Neuron (in vitro differentiated cells): ENCODE measurements around the gene UBALD2.

Experiments used
- H2AFZ ChIP-seq: one replicate; pipeline ENCODE4 v1.6.1; 2013; ENCODE audit warnings: low read depth, mild to moderate bottlenecking, inconsistent platforms, low read length, moderate library complexity
- H3K27me3 ChIP-seq: one replicate; pipeline ENCODE4 v1.6.1; 2013; ENCODE audit warnings: low read length; ENCODE audit not compliant: insufficient read depth
- H3K36me3 ChIP-seq: one replicate; pipeline ENCODE4 v1.6.1; 2013; ENCODE audit warnings: low read length; ENCODE audit not compliant: insufficient read depth
- H3K4me1 ChIP-seq: one replicate; pipeline ENCODE4 v1.6.1; 2013; ENCODE audit warnings: low read length; ENCODE audit not compliant: insufficient read depth
- H3K4me3 ChIP-seq: 2 replicates; pipeline ENCODE4 v1.5.1; 2013; ENCODE audit warnings: mild to moderate bottlenecking, low read length, moderate library complexity
- H3K9me3 ChIP-seq: one replicate; pipeline ENCODE4 v1.6.1; 2013; ENCODE audit warnings: low read length

Gene UBALD2

DNA sequence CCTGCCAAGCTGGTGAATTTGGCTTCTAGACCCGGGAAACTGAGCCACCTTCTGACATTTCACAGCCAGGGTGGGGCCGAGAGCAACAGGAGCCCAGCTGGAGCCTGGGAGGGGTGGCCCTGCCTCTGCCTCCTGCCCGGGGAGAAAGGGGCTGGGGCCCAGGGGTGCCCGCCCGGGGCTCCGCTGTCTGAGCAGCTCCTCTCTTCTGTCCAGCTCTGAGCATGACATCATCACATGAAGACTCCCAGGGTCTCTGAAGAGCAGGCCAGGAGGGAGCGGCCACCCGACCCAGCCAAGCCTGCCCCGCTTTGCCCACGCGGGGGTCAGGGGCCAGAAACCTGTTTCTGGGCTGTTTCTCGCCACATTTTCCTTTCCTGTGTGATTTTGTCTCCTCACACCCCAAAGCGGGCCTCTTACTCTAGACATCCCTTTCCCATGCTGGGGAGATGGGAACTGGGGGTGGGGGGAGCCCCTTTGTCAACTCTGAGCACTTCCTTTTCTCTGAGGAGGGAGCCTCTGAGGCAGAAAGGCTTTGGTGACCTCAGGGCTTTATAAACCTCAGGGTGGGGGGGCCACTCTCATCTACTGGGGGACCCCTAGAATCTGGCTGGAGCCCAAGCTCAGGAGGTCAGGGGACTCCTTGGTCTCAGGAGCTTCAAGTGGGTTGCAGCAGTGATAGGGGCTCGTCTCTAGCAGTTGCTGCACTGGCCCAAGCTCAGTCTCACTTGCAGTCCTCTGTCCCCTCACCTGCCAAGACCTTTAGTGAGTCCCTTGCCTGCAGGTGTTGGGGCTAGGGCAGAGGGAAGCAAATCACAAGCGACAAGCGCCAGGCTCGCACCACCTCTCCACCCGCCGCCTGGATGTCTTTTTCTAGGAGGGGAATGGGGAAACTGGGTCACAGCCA, 7.6 kb downstream of the UBALD2 start:
- H3K4me3 ChIP-seq, result no peak overlapping the region
- peaks cover 3% of the 10 kb centered on the region for H3K4me1 ChIP-seq
- H3K9me3 ChIP-seq, result no peaks in the 10 kb centered on the region
- no peaks in the 10 kb centered on the region for H3K27me3 ChIP-seq
- H2AFZ ChIP-seq, result no peak overlapping the region
- H3K36me3 ChIP-seq, result peaks cover 20% of the 10 kb centered on the region

DNA sequence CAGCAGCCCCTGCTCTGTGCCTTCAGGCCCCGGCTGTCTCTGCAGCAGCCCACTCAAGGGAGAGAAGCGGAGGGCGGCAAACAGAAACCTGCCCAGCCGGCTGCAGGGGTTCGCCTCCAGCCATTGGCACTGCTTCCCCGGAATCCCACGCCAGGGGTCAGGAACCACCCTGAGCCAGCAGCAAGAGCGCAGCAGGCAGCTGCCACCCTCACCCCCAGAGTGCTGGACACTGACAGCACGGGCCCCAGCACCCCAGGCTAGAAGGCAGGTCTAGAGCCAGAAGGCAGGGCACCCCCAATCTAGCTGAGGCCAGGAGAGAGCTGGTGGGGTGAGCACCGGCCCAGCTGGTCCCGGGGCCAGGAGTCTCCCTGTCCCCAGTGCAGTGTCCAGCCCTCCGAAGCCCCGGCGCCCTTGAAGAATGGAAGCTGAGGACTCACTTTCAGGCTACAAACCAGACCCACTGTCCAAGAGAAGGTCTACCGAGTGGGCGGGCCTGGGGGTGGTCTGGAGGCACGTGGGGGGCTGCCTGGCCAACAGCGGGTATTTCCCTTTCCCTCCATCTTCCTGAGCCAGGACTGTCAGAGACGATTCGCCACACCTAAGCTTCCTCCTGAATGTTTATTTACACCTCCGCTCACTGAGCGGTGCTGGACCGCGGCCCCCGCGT, 8.4 kb downstream of the UBALD2 start:
- H3K36me3 ChIP-seq, result peaks cover 13% of the 10 kb centered on the region
- no peaks in the 10 kb centered on the region for H3K9me3 ChIP-seq
- no peaks in the 10 kb centered on the region for H3K27me3 ChIP-seq
- no peak overlapping the region for H2AFZ ChIP-seq
- H3K4me3 ChIP-seq, result no peak overlapping the region
- peaks cover 3% of the 10 kb centered on the region for H3K4me1 ChIP-seq

DNA sequence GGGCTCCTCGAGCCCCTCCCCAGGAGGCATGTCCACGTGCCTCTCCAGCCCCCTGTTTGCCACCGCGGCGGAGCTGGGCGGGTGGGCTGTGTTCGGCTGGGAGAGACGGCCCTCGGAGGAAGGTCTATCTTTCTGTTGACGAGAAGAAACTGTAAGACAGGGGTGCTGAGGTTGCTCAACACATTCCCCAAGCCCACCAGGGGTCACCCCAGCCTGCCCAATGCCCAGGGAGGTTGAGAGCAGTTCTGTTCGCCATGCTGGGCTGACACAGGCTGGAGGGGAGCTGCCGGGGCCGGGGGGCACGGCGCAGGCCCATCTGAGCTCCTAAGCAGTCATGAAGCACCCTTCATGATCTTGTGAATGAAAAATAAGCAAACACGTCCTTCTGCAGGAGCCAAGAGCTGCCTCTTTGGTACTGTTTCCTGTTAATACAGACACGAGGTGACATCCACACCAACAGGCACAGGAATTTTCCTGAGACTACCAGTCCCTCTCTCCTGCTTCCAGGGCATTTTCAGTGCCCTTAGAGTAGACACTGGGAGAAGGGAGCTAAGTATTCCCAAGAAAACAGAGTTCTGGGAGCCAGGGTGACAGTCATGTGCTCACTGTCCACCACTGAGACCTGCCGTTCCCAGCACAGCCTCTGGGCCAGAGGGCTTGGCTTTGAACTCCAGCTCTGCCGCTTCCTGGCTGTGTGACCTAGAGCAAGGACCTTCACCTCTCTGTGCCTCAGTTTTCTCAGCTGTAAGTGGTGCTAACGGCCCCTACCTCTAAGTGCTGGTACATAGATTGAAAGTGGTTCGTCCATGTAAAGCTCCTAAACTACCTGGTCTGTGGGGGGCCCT, 9.2 kb downstream of the UBALD2 start:
- Histone ChIP-seq H3K36me3 (peaks cover 8% of the 10 kb centered on the region), H2AFZ (no peak overlapping the region)

DNA sequence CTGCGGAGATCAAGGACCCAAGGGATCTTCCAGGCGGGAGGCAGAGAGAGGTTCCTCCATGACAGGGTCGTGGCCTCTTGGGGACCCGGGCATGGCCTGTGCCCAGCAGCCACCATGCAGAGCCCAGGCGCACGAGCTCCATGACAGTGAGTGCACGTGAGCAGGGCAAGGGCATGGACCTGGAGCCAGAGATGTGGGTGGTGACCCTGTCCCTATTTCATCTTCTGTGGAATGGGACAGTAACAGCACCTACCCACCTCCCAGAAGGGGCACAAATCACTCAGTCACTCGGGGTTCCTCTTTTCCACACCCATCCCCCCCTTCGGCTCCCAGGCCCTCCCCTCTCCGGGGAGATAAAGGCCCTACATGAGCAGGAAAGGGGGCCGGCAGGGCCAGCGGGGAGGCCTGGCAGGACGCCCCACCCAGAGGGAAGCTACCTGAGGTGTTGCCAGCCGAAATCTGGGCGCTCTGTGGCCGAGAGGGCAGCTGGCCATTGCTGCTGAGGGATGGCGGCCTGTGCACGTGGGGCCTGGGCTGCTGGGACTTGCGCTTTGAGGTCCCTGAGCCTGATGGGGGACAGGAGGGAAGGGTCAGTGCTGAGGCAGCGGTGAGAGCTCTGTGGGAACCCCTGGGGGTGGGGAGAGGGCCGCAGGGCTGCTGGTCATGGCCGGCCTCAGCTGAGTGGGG, 10.4 kb downstream of the UBALD2 start:
- Histone ChIP-seq H3K36me3 (no peaks in the 10 kb centered on the region), H2AFZ (no peak overlapping the region), H3K4me3 (no peak overlapping the region), H3K27me3 (no peaks in the 10 kb centered on the region), H3K9me3 (no peaks in the 10 kb centered on the region), H3K4me1 (peaks cover 3% of the 10 kb centered on the region)

More for the DNA sequence above, 9.2 kb downstream of the UBALD2 start:
- Histone ChIP-seq H3K4me3 (no peak overlapping the region), H3K27me3 (no peaks in the 10 kb centered on the region), H3K4me1 (peaks cover 3% of the 10 kb centered on the region), H3K9me3 (no peaks in the 10 kb centered on the region)

DNA sequence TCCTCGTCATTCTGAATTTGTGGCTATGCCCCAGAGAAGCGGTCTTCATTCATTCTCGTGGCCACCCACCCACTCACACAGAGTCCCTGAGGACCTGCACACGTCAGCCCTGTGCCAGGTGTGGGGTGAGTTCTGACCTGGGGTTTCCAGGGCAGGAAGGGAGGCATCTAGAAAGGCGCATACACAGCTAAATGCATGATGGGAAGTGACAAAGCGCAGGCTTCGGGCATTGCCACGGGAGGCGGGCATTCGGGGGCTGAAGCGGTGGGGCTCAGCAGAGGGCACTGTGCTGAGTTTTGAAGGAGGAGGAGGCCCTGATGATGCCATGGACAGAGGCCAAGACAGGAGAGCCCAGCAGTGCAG, 10.9 kb downstream of the UBALD2 start:
- Histone ChIP-seq H3K27me3 (no peaks in the 10 kb centered on the region), H3K36me3 (no peaks in the 10 kb centered on the region), H3K9me3 (no peaks in the 10 kb centered on the region)

DNA sequence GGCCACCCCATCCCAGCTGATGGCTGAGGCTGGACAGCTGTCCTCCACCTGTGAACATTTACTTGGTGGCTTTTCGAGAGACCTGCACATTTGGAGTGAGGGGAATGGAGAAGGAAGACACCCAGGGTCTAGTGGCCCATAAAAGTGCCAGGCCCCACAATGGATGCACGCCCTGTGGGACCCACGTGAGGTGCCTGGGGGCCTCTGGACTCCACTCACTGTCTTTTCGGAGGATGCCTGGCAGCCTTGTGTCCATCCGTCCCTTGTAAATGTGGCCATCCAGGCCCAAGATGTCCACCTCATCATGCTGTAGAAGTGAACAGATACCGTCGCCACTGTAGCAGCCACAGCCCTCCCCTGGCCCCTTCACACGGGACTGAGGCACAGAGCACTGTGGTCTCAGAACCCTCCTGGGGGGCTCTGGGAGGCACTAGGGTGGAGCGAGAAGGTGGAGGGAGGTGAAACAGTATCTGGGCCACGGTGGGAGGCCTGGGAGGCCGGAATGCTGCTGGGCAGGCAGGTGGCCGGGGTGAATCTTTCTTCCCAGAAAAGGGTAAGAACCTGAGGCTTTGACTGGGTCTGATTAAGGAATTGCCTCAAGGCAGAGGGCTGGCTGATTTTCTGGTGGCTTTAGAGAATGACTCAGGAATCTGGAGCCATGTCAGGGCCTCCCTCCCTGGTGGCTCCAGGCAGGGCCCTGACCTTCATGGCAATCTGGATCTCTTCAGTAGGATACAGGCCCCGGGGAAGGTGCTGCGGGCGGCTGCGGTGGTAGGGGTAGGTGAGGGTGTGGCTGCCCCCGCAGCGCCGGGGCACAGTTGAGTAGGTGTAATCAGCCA, 11.5 kb downstream of the UBALD2 start:
- H3K9me3 ChIP-seq, result no peaks in the 10 kb centered on the region
- peaks cover 2% of the 10 kb centered on the region for H3K4me1 ChIP-seq
- no peaks in the 10 kb centered on the region for H3K27me3 ChIP-seq
- no peak overlapping the region for H2AFZ ChIP-seq
- H3K4me3 ChIP-seq, result no peak overlapping the region
- H3K36me3 ChIP-seq, result no peaks in the 10 kb centered on the region

More for the DNA sequence above, 10.9 kb downstream of the UBALD2 start:
- H2AFZ ChIP-seq, result no peak overlapping the region
- H3K4me3 ChIP-seq, result no peak overlapping the region
- peaks cover 3% of the 10 kb centered on the region for H3K4me1 ChIP-seq

DNA sequence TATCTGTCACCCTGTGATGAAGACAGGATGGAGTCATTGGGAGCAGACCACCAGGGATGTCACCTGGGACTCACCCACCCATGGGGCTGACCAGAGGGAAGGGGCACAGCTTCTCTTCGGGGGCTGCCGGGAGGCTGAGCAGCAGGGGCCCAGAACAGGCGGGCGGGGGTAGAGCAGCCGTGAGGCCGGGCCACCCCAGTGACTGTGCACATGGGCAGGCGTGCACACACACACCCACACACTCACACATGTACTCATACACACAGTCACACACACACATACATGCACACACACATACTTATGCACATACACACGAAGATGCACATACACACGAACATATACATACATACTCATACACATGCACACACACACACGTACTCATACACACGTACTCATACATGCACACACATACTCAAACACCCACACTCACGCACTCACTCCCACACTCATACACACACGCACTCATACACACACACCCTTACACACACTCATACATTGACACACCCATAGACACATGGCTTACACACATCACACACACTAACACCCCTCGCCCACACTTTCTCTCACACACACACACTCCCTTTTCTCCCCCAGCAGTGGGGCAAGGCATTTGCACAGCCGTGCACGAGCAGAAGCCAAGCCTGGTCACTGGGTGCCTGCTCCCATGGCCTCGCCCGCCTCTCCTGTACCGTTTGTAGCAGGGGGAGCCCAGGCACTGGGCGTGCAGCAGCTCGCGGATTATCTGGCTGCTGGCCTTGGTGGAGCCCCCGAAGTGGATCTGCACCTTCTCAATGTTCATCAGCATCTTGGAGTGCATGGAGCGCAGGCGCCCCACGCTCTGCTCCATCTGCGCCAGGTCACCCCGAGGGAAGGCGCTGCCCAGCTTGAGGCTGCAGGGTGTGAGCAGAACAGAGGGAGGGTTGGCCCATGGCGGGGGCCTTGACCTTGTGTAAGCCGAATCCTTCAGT, 12.4 kb downstream of the UBALD2 start:
- Histone ChIP-seq H3K36me3 (no peaks in the 10 kb centered on the region), H2AFZ (no peak overlapping the region), H3K9me3 (no peaks in the 10 kb centered on the region), H3K27me3 (no peaks in the 10 kb centered on the region), H3K4me3 (no peak overlapping the region), H3K4me1 (no peaks in the 10 kb centered on the region)

DNA sequence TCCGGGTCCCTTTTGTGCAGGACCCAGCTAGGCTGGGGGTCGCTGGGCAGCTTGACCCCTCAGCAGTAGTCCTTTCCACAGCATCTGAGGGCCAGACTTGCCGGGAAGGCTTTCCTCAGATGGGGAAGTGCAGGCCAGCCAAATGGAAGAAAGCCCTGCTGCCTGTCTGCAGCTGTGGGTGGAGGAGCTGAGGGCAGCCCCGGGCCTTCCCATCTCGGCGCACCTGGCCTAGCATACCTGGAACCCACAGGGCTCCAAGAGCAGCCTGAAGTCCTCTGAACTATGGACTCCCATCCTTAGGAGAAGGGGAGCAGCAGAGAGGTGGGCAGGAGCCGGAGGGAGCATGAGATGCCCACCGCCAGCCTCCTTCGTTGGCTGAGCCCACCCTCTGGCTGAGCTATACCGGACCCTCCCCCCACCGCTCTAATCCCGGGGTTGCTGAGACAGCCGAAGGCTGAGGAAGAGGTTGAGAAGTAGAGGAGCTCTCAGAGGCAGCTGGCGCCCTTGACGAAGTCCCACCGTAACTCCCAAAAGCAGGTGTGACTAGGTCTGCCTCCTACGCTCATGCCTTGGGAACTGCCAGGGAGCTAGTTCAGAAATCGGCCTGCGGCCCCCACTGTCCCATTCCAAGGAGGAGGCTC, 13.2 kb downstream of the UBALD2 start:
- H3K27me3 ChIP-seq, result no peaks in the 10 kb centered on the region
- H2AFZ ChIP-seq, result no peak overlapping the region
- H3K9me3 ChIP-seq, result no peaks in the 10 kb centered on the region
- no peaks in the 10 kb centered on the region for H3K4me1 ChIP-seq
- H3K4me3 ChIP-seq, result no peak overlapping the region
- H3K36me3 ChIP-seq, result no peaks in the 10 kb centered on the region

DNA sequence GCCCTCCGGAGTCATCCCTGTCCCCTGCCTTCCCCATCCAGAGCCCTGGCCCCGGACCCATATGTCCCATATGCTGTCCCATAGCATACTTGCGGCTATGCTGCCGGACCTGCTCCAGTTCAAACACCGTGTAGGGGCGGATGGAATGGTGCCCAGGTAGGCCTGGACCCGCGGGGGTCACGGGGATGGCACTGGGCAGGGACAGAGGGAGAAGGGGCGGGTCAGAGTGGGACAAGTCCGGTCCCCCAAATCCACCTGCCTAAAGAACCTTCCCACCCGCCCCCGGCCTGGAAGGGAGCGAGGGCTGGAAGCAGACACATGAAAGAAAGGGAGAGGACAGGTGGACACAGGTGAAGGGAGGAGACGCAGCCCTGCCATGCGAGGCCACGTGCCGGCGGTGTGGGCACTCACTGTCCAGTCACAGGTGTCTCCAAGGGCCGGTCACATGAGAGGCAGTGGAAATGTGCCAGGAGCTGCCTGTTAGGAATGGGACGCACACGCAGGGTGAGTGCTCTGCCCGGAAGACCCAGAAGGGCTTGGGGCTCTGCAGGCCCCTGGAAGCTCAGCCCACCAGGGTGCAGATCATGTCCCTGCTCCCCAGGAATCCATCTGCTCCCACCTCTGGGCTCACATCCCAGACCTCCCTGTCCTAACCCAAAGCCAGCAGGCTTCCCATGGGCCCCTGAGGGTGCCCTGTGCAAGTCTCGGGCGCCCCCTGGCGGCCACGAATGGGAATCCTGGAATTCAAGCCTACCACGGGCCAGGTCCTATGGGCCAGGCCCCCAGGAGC, 14.0 kb downstream of the UBALD2 start:
- Histone ChIP-seq H3K9me3 (no peaks in the 10 kb centered on the region), H3K4me3 (no peak overlapping the region), H3K4me1 (no peaks in the 10 kb centered on the region), H3K27me3 (no peaks in the 10 kb centered on the region), H2AFZ (no peak overlapping the region), H3K36me3 (no peaks in the 10 kb centered on the region)

DNA sequence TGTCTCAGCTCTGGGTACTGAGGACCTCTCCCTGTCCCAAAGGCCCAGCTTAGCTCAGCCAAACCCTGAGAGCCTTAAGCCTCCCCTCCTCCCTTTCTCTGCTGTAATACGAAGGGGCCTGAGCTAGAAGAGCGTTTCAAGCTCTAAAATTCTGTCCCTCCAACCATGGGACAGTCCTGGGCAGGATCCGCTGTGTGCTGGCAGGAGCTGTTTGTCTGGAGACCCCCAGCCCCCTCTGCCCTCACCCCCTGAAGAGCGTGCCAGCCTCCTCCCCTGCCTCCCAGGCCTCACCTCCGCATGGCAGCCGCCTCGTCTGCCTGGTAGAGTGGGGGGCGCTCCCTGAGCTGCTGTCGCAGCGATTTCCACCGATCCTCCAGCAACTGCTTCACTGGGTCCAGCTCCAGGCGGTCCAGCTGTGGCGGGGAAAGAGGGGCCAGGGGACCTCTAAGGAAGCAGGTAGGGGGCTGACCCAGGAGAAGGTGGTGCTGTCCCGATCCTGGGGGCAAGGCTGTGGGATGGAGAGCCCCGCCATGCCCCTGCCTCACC, 14.7 kb downstream of the UBALD2 start:
- no peaks in the 10 kb centered on the region for H3K27me3 ChIP-seq
- no peaks in the 10 kb centered on the region for H3K9me3 ChIP-seq
- H3K4me1 ChIP-seq, result no peaks in the 10 kb centered on the region
- H2AFZ ChIP-seq, result no peak overlapping the region
- no peak overlapping the region for H3K4me3 ChIP-seq
- no peaks in the 10 kb centered on the region for H3K36me3 ChIP-seq
